ENCODE measurements around the gene NUMB.

- TF ChIP-seq EZH2 (IDR thresholded peaks at IDR 0.05; ENCODE audit: insufficient read depth, poor library complexity, severe bottlenecking) (no peak), EZH2phosphoT487 (IDR thresholded peaks at IDR 0.05; ENCODE audit: insufficient read depth, low read depth) (no peak)
Observed at GRCh38 chr14:73443758-73444157, 14.6 kb downstream of the NUMB start.

All from GM23248 (cell line).